GM12864 (cell line): Measurements from ENCODE around the gene TTLL7.
"Not testable (repeated sequence)": the region's sequence is repeated elsewhere in the genome, so short reads cannot be mapped to it uniquely, and the experiment has no call there.

Experiments
- DNase-seq: peaks from one replicate; pipeline ENCODE4 v3.0.0-alpha.2; 2011; ENCODE audit warnings: low read depth
- H3K4me3 ChIP-seq: 2 replicates; pipeline ENCODE4 v1.5.1; 2011; ENCODE audit warnings: mild to moderate bottlenecking, low read depth, low read length, control low read depth
- CTCF ChIP-seq: IDR thresholded peaks from 2 replicates; pipeline ENCODE4 v1.5.1; 2011; ENCODE audit warnings: low read depth, mild to moderate bottlenecking, moderate library complexity, low read length, control low read depth, inconsistent platforms; ENCODE audit errors: missing control alignments

Gene TTLL7

GRCh38 chr1:83923553-83923952, 75.4 kb downstream of the TTLL7 start:
- H3K4me3 ChIP-seq, result no peak overlapping the region
- TF ChIP-seq CTCF, result no peak
- DNase-seq, result no peak

GRCh38 chr1:83922431-83922830, 76.5 kb downstream of the TTLL7 start:
- no peak for TF ChIP-seq CTCF
- no peak overlapping the region for H3K4me3 ChIP-seq

GRCh38 chr1:83920320-83920719, 78.6 kb downstream of the TTLL7 start:
- TF ChIP-seq CTCF, result no peak
- DNase-seq, result no peak
- H3K4me3 ChIP-seq, result no peak overlapping the region

More at GRCh38 chr1:83922431-83922830, 76.5 kb downstream of the TTLL7 start:
- DNase-seq, result no peak

- no peak for TF ChIP-seq CTCF
- no peak overlapping the region for H3K4me3 ChIP-seq
- no peak for DNase-seq
Observed at GRCh38 chr1:83919872-83920271, 79.1 kb downstream of the TTLL7 start.

GRCh38 chr1:83918688-83919285, 80.1 kb downstream of the TTLL7 start:
- DNase-seq, result no peak
- H3K4me3 ChIP-seq, result no peak overlapping the region
- TF ChIP-seq CTCF, result no peak

GRCh38 chr1:83917959-83918358, 81.0 kb downstream of the TTLL7 start:
- no peak overlapping the region for H3K4me3 ChIP-seq
- TF ChIP-seq CTCF, result no peak
- no peak for DNase-seq

GRCh38 chr1:83916094-83916493, 82.8 kb downstream of the TTLL7 start:
- DNase-seq, result not testable (repeated sequence)

More at GRCh38 chr1:83916094-83916493, 82.8 kb downstream of the TTLL7 start:
- not testable (repeated sequence) for H3K4me3 ChIP-seq
